GM04503 (cell line): ENCODE data around the gene COL4A4.
"Not testable (repeated sequence)": the region's sequence is repeated elsewhere in the genome, so short reads cannot be mapped to it uniquely, and the experiment has no call there.

Source experiments
- DNase-seq: peaks from one replicate; pipeline ENCODE4 v3.0.0-alpha.2; 2012; ENCODE audit warnings: low read depth

The COL4A4 gene

DNA sequence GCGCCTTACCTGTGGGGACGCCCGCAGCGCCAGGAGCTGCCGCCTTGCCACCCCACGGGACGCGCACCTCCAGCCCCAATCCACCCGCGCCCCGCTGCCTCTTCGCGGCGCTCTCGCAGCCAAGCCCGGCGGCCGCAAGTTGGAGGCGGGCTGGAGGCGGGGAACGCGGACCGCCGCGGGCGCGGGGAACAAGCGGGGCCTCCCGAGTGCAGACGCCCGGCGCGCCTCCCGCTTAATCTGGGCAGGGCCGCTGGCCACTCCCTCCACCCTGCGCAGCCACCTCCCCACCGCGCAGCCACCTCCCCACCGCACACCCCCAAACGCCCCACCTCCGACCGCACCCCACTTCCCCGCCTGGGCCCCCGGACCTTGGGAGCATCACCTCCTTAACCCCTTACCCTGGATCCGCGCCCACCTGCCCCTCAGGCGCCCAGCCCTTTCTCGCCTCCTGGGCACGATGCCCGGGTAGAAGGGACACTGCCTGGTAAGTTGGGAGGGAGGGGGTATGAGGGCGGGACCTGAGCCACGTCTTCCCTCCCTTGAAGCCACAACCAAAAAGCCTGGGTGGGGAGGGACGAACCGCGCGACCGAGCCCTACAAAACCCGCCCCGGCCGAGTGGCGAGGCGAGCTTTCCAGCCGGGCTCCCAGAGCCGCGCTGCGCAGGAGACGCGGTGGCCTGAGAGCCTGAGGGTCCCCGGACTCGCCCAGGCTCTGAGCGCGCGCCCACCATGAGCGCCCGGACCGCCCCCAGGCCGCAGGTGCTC lies at the start of gene COL4A4, which contains the start of gene COL4A3:
COL4A4 (minus strand) TSS at position 208 of the 765 bp plus-strand sequence. CDS start 16,722 bp downstream, outside the sequence.
COL4A3 (plus strand) TSS at position 627 of the 765 bp plus-strand sequence; CDS start at position 730, 103 bp downstream.
- DNase-seq, result no peak

DNA sequence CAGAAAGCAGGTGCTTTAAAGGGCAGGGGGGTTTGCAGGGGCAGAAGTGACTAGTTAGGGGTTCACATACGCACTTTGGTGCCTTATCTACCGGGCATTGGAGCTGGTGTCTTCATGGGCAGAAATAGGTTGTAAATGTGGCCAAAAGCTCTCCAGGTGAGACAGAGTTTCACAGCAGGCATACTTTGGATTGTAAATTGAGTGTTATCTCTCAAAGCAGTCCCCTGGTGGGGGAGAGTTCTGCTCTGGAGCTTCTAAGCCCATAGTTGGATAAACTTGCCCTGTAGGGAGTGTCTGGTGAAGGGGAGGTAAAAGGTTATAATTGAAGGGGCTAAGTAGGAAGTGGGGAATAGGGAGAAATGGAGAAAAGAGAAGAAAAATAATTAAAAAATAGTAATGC lies 43.6 kb upstream of the COL4A4 start:
- no peak for DNase-seq

DNA sequence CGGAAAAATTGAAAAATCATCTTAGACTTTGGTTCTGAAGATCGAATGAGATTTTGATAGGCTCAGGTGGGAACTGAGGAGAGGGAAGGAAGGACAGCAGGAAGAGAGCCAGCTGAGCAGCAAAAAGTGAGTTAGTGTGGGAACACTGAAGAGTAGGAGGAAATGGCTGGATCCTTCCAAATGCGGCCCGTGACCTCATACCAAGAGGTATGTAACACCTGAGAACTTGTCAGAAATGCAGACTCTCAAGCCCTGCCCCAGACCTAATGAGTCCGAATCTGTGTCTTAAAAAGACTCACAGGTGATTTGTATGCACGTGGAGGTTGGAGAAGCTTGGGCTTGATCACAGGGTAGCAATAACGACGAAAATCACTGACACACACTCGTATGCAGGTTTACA lies 42.4 kb upstream of the COL4A4 start:
- DNase-seq, result no peak

DNA sequence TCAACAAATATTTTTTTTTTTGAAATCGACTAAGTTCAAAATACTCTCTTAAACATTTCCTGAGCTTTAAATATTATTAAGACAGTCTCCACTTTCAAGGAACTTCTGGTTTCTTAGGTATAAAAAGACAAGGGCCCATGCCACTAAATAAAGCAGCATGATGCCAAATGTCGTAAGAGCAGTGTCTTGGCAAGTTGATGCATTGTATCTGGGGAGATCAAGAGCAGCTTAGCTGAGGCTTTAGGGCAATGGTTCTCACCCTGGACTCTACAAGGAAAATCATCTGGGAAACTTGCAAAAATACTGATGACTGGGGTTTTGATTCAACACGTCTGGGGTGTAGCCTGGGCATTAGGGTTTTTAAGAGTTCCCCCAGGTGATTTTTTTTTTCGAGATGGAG lies 41.7 kb upstream of the COL4A4 start:
- no peak for DNase-seq

GRCh38 chr2:227204452-227204851 lies 40.4 kb upstream of the COL4A4 start:
- DNase-seq, result no peak

DNA sequence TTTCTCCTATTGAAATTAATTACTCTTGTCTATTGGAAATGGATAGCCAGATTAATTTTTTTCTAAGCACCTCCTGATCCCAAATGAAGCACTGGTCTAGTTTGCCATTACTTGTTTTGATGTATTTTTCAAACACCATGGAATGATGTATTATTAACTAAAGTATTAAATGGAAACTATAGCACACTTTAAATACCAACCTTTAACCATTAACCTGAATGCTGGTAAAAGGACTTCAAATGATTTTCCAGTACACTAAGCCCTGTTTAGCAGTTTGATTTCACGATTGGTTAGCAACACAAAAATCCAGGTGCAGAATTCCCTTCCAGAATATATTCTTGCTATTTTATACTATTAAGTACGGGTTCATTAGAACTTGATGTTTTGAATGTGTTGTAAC lies 37.8 kb upstream of the COL4A4 start:
- DNase-seq, result no peak

DNA sequence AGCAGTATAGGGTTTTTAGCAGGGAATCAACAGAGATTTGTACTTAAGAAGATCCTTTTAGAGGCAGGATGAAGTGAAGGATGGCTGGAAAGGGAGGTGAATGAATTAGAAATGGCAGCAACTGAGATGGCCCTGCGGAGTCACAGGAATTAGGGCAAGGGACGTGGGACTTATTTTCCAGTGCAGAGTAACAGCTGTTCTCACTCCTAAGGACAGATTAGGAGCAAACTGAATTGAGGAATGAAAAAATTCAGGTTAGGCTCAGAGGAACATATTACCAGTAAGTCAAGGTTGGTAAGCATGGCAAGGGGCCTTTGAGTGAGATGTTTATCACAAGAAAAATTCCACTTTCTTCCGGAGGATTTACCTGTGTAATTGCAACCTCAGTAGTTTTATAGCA lies 34.9 kb upstream of the COL4A4 start:
- no peak for DNase-seq

DNA sequence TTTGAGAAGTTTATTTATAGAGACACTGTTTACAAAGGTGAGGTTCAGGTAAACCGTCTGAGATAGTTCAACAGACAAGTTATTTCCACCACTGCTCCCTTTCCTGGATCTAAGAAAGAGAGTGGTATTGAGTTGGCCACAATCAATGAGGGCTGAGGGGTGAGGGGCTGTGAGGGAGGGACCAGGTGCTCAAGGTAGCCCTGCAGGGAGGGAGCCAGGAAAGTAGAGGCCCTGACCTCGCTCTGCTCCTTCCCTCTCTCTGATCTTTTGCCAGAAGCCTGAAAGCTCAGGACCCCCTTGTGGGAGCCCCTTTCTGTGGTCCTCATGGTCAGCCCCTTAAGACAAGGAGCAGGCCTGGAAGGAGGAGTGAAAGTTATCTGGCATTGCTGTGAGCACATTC lies 30.2 kb upstream of the COL4A4 start:
- no peak for DNase-seq

GRCh38 chr2:227192491-227192890 lies 28.5 kb upstream of the COL4A4 start:
- no peak for DNase-seq

DNA sequence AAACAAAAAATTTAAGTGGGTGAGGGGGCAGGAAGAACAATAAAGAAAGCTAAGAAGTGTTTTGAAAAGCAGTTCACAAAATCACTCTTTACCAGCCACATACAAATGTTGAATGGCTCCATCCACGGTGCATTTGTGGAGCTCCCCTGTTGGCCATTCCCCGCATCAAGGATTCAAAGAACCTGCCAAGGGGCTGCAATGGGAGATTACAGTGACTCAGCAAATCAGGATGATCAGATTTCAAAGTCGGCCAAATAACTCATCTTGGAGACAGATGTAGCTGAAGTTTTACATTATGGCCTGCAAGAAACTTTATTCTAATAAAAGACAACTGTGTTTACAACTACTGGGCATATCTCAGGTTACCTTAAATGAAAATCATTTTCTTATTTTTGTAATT lies 27.4 kb upstream of the COL4A4 start:
- no peak for DNase-seq

DNA sequence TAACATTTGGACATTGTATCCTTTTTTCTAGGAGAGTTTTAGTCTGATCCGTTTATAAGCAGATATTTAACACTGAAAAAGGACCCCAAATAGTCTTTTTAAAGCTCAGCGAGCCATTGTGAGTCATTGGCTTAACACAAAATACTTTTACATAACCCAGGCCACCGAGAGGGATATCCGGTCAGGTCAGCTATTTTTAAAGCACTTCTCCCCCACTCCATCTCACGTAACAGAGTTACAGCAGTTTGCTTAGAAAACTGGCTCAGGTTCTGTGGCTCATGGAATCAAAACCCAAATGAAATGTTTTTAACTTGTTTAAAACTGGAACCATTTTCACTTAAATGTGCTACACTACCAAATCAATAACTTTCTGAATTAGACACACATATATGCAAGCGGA lies 24.3 kb upstream of the COL4A4 start:
- DNase-seq, result no peak

GRCh38 chr2:227186751-227187150 lies 22.7 kb upstream of the COL4A4 start:
- DNase-seq, result no peak

GRCh38 chr2:227185615-227186232 lies 21.7 kb upstream of the COL4A4 start:
- no peak for DNase-seq

DNA sequence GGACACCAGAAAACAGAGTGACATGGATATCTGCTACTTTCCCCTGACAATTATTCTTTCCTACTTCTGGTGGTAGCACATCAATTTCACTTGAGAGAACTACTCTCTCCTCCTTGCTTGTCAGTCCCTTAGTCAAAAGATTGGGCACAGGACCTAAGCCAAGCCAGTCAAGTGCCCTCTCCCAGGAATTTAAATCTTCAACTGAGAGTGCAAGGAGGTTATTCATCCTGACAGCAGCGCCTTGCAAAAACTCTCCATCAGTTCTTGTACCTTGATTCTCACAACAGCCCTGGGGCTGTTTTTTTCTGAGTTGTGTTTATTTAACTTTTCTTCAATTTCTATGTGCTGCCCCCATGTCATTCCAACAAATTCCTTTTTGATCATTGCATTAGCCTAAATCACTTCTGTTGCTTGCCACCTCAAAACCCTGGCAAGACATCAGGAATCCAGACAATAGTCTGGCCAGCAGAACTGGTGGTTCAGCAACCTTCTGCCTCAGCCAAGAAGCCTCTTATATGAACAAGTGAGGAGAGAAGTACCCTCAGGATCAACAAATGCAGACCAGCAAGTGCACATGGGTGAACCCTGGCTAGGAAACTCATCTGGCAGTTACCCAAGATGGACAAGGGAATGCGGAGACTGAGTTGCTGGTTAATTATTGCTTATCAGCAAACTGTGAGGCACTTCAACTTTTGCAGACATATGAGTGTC lies 19.8 kb upstream of the COL4A4 start:
- DNase-seq, result no peak

DNA sequence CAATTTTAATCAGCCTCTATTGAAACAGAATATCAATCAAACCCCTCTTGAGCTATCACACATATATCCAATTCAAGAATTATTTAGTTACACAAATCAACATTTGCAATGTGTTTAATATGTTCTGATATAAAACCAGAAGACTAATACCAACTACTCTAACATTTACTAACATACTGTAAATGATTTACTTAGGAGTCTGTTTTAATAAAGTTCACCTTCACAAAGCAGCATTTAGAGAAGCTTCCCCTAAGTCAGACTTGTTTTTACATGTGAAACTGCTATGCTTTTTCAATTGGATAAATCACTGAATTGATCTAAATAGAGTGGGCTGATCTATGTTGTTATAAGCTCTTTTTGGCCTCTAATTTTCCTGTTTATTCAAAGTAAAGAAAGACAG lies 18.8 kb upstream of the COL4A4 start:
- no peak for DNase-seq

- DNase-seq, result no peak
Observed at GRCh38 chr2:227180770-227181169, 16.8 kb upstream of the COL4A4 start.

GRCh38 chr2:227179988-227180685 lies 16.1 kb upstream of the COL4A4 start:
- DNase-seq, result no peak

DNA sequence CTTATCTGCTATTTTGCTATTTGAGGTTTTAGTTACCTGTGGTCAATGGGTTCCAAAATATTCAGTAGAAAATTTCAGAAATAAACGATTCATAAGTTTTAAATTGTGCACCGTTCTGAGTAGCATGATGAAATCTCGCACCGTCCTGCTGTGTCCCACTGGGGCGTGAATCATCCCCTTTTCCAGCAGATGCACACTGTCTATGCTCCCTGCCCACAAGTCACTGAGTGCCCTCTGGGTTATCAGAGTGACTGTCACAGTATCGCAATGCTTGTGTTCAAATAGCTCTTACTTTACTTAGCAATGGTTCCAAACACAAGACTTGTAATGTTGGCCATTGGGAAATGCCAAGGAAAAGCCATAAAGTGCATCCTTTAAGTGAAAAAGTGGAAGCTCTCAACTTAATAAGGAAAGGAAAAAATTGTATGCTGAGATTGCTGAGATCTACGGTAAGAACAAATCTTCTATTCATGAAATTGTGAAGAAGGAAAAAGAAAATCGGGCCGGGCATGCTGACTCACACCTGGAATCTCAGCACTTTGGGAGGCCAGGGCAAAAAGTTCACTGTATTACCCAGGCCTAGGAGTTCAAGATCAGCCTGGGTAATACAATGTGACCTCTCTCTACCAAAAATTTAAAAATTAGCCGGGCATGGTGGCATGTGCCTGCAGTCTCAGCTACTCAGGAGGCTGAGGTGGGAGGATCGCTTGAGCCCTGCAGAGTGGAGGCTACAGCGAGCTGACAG lies 13.8 kb upstream of the COL4A4 start:
- DNase-seq, result no peak

DNA sequence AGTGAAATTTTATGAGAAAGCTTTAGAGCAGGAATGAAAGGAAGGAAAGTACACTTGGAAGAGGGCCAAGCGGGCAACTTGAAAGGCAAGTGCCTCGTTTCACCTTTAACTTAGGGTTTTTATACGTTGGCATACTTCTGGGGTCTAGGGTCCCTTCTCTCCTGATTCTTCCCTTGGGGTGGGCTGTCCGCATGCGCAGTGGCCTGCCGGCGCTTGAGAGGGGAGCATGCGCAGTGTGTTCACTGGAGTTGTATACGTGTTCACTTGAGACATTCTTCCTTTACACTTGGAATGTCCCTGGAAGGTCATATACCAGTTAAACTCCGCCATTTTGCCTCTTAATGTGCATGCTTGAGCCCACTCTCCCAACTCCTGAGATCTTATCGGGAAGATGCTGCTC lies 7.8 kb upstream of the COL4A4 start:
- not testable (repeated sequence) for DNase-seq

GRCh38 chr2:227164763-227165291 lies 822 bp upstream of the COL4A4 start:
- no peak for DNase-seq

DNA sequence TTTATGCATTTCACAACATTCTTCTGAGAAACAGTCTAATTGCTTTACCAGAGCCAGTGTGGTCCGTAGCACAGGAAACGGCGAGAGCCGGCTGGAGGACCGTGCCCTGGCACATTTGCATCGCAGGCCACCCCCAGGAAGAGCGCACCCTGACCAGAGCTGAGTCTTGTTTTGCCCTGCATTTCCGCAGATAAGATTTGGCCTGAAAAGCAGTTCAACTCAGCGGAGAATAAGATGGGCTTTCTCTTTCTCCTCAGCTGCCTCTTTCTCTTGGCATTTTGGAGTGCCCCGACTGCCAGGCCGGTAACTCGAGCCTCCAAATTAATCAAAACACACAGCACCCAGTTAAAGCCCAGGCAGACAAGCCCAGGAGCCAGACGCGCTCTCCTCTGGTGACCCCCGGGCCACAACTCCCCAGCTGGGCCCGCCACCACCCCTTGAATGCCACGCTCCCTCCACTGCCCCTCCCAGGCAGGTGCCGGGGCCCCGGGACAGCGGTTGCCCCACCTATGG lies 464 bp downstream of the COL4A4 start:
- DNase-seq, result no peak
